Mucosa of gallbladder (tissue), 1 donor: ENCODE data around the gene TGM6. TPM values are rescaled to one million over a fixed set of nuclear protein-coding genes. Genes with fewer than 3 reads are reported as not detected.

Experiments
- DNase-seq: peaks from one replicate; pipeline ENCODE4 v3.0.0-alpha.2; 2020; ENCODE audit warnings: low spot score
- total RNA-seq: library from RNA; stranded (reverse); gene quantifications from one replicate; pipeline ENCODE4 v1.2.1, GENCODE V29; 2021
- donor health status: DM: no; HTN: no; CAD: no.

Gene TGM6
- total RNA-seq, result not detected

DNA sequence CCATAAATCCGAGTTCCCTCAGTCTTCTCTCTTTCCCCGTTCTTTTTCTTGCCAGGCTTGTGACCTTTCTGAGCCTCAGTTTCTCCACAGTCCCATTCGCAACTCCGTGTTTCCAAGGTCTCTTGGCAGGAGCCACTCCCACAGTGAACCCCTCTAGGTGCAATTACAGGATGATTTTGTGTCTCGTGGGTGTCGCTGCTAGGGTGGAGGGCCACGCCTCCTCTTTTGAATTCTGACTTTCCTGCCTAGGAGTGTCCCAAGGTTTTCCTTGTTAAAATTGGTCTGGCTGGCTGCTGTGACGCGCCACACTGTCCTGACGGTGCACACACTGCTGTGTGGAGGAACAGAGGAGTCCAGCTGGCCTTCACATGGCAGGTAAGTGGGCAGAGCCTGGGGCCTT, at the start of gene TGM6:
TSS of gene TGM6 (plus strand) at position 301 of the 400 bp plus-strand sequence. CDS start at position 369, 68 bp downstream.
- no peak for DNase-seq

DNA sequence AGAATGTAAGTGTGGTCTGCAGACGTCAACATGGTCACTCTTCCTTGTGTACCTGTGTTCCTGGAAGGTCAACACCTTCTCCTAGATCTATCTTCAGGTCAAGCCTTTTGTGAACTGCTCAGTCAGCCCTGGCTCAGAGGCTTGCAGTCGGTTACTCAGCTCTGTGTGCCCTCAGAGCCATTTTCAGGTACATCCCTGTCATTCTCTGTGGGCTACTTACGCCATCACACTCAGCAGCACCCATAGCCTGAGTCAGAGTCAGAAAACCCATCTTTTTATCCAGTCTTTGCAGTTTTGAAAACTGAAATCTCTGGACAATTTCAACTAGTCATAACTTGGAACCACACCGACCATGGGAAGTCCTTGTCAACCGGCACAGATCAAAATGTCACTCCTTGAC, 49.6 kb upstream of the TGM6 start:
- DNase-seq, result no peak

DNA sequence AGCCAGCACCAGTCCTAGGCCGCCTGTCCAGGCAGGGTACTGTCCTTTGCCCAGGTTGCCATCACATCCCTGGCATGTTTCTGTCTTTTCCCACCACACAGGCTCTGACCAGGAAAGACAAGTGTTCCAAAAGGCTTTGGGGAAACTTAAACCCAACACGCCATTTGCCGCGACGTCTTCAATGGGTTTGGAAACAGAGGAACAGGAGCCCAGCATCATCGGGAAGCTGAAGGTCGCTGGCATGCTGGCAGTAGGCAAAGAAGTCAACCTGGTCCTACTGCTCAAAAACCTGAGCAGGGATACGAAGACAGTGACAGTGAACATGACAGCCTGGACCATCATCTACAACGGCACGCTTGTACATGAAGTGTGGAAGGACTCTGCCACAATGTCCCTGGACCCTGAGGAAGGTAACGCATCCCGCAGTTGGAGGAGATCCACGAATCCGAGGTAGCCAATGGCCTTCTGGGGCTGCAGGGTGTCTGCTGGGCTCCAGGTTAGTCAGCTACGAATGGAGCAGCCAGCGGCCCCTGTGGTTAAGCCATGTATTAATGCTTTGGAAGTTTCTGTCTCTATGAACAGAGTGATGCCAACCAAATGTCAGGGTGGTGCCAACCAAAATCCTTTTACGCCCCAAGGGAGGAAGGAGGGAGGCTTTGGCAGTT, 48.7 kb upstream of the TGM6 start:
- DNase-seq, result no peak

DNA sequence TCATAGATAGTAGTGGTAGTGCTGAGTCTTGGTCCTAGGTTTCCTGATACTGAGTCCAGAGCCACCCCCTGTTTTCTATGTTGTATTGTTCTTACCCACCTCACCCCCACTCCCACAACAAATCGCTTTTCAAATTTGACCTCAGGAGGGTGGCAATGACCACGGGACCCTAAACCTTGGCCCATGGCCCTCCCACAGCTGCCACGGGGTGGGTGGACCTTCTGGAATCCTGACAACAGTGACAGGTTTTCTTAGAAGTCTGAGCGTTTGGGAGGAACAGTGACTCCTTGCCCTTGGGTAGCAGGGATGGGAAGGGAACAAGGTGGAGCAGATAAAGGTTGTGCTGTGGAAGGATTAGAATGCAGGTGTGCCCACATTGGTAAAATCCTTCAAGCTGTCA, 48.0 kb upstream of the TGM6 start:
- no peak for DNase-seq

DNA sequence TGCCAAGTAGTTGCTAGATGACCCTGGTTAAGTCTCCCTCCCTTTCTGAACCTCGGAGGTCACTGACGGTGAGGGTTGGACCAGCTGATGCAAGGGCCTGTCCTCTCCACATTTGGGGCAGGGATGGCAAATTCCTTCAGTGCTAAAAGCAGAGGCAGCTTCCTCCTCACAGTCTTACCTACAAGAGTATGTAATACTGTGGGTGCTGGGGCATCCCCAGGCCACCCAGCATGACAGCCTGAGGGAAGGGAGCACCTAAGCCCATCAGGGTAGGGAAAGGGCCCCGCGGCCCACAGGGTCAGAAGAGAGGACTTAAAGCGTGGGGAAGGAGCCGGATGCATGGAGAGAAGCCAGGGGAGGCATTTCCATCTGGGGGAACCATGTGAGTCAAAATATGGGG, 46.9 kb upstream of the TGM6 start:
- no peak for DNase-seq

DNA sequence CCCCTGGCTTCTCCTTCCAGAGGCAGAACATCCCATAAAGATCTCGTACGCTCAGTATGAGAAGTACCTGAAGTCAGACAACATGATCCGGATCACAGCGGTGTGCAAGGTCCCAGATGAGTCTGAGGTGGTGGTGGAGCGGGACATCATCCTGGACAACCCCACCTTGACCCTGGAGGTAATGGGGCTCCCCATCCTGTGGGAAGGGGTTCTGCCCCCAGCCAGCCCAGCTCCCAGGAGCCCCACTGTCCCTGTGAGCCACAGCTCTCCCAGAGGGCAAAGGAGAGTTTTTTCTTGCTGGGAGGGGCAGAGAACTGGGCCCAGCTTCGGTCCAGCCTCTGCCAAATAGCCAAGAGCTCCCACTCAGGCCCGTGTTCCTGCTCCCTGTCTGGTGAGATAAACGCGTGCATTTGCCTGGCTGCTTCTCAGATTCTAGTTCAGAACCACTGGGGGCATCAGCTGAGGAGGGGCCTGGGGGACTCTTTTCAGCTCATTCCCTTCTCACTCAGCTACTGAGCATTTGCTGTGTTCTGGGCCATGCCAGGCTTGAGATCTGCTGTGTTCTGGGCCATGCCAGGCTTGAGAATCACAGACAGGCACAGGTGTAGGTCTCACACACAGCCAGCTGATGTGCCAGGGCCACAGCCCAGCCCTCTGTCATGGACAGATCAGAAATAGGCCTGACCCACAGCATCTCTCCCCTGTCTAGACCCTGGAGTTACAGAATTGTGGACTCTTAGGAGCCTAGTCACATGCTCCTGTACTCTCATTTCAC, 45.4 kb upstream of the TGM6 start:
- no peak for DNase-seq

DNA sequence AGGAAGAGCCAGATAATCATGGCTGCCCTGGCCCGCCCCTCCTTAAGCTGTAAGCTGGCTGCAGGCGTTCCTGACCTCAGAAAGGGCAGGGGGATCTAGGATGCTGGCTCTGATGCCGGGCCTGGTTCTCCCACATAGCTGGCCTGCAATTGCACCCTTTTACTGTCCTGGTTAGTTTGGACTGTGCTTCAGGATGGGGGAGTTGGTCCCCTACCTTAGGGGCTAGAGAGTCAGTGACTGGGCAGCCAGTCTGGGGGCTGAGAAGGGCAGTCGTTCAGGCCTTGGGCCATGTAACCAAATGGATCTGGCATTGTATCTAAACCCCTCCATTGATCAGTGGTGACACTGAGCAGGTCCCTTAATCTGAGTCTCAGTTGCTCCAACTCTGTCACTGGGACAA, 44.2 kb upstream of the TGM6 start:
- no peak for DNase-seq

DNA sequence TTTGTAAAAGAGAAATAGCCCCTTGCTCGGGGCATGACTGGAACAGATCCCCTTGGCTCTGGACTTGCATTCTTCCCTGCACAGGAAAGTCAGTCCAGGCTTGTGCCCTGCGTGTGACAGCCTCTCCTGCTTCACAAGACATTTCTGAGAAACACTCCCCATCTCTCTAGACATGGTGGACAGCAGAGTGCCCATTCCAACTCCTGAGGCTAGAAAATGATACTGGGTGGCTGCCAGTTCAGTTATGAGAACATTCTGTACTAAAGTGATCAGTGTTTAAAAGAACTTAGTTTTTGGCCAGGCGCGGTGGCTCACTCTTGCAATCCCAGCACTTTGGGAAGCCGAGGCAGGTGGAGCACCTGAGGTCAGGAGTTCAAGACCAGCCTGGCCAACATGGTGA, 43.6 kb upstream of the TGM6 start:
- no peak for DNase-seq

DNA sequence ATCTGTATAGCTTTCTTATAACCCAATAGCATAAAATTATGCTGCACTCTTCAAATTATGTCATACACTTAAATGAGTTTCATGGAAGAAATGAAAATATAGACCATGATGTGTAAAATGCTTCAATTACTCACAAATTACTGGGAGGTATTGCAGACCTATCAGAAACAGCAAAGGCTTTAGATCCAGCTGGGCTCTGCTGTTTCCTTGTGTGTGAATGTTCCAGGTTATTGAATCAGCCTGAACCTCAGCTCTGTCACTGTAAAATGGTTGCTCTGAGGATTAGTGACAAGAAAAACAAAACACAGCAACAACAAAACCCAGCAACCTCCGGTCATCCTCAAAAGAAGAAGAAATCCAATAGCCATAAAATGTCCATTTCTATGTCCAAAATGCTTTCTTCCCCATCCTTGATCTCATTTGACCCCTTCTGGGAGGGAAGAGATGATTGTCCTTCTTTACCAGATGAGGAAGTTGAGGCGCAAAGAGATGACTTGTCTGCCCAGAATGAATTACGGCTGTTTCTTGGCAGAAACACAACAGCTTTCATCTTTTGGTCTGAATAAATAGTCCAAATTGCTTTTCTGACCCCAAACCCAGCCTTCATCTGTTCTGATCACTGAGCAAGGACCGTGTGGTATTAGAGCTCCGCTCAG, 42.2 kb upstream of the TGM6 start:
- no peak for DNase-seq

DNA sequence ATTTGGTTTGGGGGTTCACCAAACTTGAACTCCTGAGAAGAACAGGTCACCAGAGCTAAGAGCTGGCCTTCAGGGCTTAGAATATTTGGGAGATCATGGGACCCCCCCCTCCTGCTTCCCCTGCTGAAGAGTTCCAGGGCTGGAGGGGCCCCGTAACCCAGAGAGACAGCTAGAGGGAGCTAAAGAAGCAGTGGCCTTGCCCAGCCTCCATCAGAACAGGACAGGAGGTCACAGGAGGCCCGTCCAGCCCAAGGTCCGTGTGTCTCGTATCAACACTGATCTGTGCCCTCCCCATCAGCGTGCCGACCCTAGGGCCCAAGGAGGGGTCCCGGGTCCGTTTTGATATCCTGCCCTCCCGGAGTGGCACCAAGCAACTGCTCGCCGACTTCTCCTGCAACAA, 40.6 kb upstream of the TGM6 start:
- DNase-seq, result no peak

DNA sequence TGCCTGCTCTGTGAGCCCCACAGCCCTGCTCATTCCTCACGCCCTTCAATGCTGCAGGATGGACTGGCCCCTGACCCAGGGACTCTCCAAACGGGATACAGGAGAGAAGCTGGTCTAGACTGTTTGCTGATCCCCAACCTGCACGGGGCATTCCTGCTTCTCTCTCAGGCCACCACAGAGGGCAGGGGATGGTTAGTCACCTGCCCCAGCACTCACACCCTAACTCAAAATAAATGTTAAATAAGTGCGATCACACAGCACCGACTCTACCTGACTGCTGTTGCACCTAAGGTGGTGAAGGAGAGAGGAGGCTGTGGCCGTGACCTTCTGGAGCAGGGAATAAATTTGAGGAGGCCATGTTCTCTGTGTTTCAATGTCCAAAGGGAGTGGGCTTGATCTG, 39.9 kb upstream of the TGM6 start:
- no peak for DNase-seq

DNA sequence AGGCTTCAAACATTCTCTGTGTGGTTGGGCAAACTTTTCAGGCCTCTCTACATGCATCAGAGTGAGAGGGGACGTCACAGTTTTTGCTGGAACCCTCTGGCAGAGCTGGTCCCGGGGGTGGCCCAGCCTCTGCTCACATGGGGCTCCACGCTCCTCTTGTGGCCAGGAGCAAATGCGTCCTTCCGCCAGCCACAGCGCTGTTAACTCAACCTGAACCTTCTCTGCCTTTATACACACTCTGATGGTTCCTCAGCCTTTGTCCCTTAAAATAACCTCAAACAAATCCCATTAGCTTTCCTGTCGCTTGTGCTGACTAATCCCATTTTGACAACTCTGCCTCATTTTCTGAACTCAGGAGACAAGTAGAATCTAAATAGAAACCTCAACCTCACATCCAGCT, 39.4 kb upstream of the TGM6 start:
- no peak for DNase-seq

DNA sequence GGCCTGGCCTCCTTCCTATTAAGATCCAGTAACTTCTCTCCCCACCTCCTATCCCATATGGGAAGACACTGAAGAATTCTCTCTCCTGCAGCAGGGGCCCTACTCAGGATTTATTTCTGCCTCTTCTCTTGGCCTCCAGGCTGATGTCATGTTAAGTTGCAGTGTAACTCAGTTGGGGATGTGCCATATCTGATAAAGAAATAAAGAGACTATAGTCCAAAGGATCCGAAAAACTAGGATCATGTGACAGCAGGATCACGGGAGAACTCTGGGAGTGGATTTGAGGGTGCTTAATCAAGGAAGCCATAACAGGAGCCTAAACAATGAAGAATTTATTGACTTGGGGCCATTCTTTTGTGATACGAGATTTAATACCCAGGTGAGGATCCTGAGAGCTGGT, 38.5 kb upstream of the TGM6 start:
- DNase-seq, result peak; percentile 29

DNA sequence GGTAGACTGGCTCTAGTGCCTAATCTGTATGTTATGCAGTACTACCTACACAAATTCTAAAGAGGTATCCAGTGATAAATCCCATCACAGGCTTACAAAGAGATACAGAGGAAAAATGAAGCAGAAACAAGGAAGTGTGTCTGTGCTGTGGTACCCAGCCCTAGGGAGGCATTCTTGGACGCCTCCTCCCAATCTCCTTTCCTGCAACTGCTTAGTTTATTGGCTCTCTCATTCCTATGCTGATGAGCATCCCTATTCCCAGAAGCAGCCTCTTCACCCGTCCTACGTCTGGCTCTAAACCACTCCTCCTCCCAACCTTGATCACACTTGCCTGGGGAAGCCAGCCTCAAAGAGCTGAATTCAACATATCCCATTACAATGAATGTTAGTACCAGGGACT, 34.5 kb upstream of the TGM6 start:
- DNase-seq, result no peak

DNA sequence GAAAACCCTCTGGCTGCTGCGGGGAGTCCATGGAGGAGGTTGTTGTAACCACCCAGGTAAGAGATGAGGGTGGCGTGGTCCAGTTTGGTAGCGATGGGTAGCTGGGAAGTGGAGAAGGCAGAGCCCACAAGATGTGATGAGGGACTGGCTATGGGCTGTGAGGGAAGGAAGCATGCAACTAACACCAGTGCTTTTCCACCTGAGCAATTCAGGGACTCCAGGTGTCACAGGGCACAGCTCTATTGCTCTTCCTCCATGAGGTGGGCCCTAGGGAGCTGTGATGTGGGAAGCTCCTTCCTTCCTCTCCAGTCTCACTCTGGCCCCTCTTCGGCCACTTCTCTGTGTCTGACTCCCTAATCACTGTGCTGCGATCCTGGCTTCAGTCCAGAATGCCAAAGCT, 32.4 kb upstream of the TGM6 start:
- no peak for DNase-seq

DNA sequence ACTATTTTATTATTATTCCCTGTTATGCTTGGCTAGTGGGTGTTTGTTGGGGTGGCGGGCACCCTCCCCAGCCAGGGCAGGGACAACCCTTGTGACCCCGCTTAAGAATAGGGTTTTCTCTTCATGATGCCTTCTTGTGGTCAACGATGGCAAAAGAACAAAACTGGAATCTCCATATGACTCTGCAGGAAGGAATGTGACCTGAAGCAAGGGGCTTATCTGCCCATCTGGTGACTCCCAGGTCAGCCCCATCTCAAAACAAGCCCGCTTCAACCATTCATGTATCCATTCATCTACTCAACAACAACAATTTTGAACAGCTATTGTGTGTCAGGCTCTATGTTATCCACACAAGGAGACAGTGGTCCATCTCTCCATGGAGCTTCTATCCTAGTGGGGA, 30.9 kb upstream of the TGM6 start:
- DNase-seq, result no peak

DNA sequence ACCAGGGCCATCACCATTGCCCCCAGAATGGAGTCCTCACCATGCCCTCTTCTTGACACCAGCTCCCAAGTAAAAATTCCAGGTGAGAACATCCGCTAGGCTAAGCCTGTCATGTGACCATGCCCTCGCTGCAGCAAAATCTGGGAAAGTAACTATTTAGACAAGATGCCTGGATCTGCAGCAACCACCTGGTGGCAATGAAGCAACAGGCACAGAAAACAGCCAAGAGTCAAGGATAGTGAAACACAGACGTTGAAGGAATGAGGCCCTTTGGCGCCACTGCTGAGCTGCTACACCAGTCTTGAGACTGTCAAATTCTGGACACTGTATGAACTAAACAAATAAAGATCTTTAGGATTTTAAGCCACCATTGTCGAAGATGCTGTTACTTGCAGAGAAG, 30.1 kb upstream of the TGM6 start:
- no peak for DNase-seq

DNA sequence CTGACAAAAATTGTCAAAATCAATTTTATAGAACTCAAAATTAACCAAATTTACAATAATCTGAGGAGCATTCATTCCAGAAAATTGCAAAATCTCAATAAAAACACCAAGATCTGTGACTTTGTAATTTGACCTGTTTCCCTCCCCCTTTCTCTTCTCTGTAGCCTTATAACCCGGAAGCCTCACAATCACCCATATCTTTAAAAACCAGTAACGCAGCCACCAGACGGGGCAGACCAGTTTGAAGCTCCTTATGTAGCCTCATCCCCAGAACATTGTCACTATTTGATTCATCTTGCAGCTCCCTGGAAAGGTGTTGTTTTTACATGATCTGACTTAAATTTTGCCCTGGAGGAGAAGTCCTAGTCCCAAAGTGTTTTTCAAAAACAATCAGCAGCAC, 27.5 kb upstream of the TGM6 start:
- no peak for DNase-seq

DNA sequence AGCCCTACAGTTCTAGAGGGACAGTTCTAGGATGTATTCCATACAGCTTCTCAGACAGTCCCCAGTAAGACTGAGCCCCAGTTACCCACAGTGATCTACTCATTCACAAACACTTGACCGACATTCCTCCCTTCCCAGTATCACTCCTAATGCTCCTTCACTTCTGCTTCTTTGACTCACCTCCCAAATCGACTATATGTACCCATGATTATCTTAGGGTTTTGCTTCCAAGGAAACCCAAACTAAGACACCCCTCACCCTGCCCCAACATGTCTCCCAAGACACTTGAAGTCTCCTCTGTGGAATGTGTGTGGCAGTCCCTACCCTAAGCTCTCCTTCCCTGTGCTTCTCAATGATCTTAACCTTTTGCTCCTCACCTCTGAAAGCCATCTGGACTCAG, 23.6 kb upstream of the TGM6 start:
- DNase-seq, result no peak

DNA sequence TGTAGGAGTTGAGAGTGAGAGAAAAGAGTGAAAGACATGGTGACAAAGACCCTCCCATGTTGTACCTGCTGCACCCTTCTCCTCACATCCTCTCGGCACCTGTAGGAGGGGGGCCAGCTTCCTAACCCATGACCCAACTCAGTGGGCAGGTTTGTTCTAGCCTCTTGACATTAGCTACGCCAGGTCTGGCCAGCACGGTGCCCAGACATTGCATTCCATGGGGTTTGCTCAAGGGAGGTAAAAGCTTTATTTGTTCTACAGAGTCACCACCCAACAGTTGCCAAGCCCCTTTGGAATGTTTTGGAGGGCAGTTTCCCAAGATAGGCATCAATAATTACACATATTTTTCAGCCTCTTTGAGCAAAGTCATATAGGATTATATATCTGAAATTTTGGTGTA, 22.7 kb upstream of the TGM6 start:
- no peak for DNase-seq

DNA sequence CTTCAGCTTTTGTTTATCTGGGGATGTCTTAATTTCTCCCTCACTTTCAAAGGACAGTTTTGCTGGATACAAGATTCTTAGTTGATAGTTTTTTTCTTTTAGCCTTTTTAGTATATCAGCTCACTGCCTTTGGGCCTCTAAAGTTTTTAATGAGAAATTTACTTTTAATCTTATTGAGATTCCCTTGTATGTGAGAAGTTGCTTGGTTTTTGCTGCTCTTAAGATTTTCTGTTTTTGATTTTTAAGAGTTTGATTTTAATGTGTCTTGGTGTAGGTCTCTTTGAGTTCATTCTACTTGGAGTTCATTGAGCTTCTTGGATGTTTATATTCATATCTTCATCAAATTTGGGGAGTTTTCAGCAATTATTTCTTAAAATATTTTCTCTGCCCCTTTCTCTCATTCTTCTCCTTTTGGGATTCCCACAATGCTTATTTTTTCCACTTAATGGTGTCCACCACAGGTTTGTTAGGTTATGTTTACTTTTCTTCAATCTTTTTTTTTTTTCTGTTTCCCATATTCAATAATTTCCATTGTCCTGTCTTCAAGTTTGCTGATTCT, 19.6 kb upstream of the TGM6 start:
- DNase-seq, result no peak

DNA sequence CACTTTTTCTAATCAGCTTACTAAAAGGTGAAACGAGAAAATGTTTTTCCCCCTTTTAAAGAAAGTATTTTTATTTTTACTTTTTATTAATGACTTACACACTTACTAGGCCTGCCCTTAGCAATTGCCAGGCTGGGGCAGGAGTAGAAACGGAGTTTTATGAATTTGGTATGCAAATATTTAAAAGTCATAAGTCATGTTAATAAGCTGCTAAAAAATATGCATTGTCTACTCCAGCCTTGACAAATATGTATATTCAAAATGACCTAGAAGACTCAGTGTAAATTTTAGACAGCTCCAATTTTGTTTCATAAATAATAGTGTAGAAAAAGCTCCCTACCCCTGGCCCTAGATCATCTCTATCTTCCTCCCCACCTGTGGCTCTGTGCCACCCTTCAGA, 17.5 kb upstream of the TGM6 start:
- no peak for DNase-seq

DNA sequence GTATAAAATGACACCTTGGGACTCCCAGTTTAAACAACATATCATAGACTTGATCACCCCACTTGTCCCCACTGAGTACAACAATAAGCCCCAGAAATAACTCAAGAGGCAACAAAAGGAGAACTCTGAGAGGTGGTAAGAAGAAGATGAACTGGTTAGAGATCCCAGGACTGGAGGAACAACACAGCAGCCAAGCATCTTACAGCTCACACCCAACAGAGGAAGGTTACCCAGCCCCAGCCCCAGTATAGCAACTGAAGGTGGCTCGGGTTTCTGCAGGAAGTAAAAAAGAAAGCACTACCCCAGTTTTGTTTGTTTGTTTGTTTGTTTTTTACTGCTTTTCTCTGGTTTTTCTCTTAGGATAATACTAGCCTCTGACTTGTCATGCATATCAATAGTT, 17.1 kb upstream of the TGM6 start:
- DNase-seq, result no peak
